B cell (primary cell): Measurements from ENCODE around the gene NTM. TPM values are rescaled to one million over a fixed set of nuclear protein-coding genes. Genes with fewer than 3 reads are reported as not detected.

ENCODE experiments used
- ATAC-seq: fragments of 200-7000 bp; cut with Tn5 transposase; one replicate; pipeline ENCODE4 v1.10.0; 2021; ENCODE audit warnings: low read depth, mild to moderate bottlenecking, moderate number of reproducible peaks, moderate library complexity
- CTCF ChIA-PET: fragments of 350-600 bp; sonication (Branson Sonifier 250); formaldehyde crosslinking; loops from one replicate; lab custom pipeline; 2021; ENCODE audit warnings: antibody characterized with exemption, inconsistent platforms; lab: Charles Lee
- POLR2A ChIA-PET: fragments of 350-600 bp; sonication (Branson Sonifier 250); formaldehyde crosslinking; loops from one replicate; lab custom pipeline; 2021; ENCODE audit warnings: antibody characterized with exemption; lab: Charles Lee
- DNase-seq: peaks from one replicate; pipeline ENCODE4 v3.0.0; 2013
- H2AFZ ChIP-seq: 2 replicates; pipeline ENCODE4 v1.6.1; 2012; ENCODE audit warnings: mild to moderate bottlenecking, low read depth, low read length; ENCODE audit not compliant: insufficient read depth, poor library complexity, severe bottlenecking
- H3K27ac ChIP-seq, 2 donors: 1 replicate in 1 of 2; 2 replicates in 1 of 2; pipeline ENCODE4 v1.5.1; 2012 to 2013; ENCODE audit warnings: low read length in 2 of 2, mild to moderate bottlenecking in 2 of 2, moderate library complexity in 1 of 2
- H3K27me3 ChIP-seq, 4 experiments: fragments of 200-600 bp in 1 of 4; sonication (generic) in 1 of 4; replicated peaks in 1 of 4; 1 replicate in 2 of 4; 2 replicates in 2 of 4; pipeline versions ENCODE4 v1.6.1 to v1.7.0; 2013 to 2016; ENCODE audit warnings: low read length in 3 of 4, mild to moderate bottlenecking in 2 of 4, mixed read lengths in 1 of 4, moderate library complexity in 1 of 4; ENCODE audit not compliant: insufficient read depth in 4 of 4, control insufficient read depth in 3 of 4; ENCODE audit errors: control extremely low read depth in 1 of 4
- H3K36me3 ChIP-seq, 2 experiments: replicated peaks in 1 of 2; 1 replicate in 1 of 2; 2 replicates in 1 of 2; pipeline versions ENCODE4 v1.6.1 to v1.7.1; 2013; ENCODE audit warnings: low read length in 1 of 2; ENCODE audit not compliant: insufficient read depth in 2 of 2, control insufficient read depth in 1 of 2; ENCODE audit errors: control extremely low read depth in 1 of 2, extremely low read depth in 1 of 2
- H3K4me1 ChIP-seq, 2 donors: fragments of 200-600 bp in 1 of 2; sonication (generic) in 1 of 2; 1 replicate in 1 of 2; 2 replicates in 1 of 2; pipeline versions ENCODE4 v1.5.1 to v1.6.1; 2013 to 2017; ENCODE audit warnings: low read length in 2 of 2; ENCODE audit not compliant: control insufficient read depth in 2 of 2, insufficient read depth in 2 of 2
- H3K4me2 ChIP-seq: replicated peaks from 2 replicates; pipeline ENCODE3; 2012; ENCODE audit warnings: mild to moderate bottlenecking, low read depth, low read length; ENCODE audit not compliant: poor library complexity, severe bottlenecking
- H3K4me3 ChIP-seq, 5 experiments: fragments of 200-600 bp in 1 of 5; sonication (generic) in 1 of 5; 1 replicate in 3 of 5; 2 replicates in 2 of 5; pipeline versions ENCODE4 v1.5.1 to v1.7.0; 2011 to 2016; ENCODE audit warnings: low read length in 4 of 5, mild to moderate bottlenecking in 4 of 5, low read depth in 2 of 5, control low read depth in 1 of 5, moderate library complexity in 1 of 5; ENCODE audit not compliant: insufficient read depth in 1 of 5; ENCODE audit errors: control extremely low read depth in 1 of 5, extremely low read depth in 1 of 5
- H3K79me2 ChIP-seq: fragments of 200-600 bp; sonication (generic); one replicate; pipeline ENCODE4 v1.6.0; 2016; ENCODE audit warnings: low read length; ENCODE audit not compliant: control insufficient read depth, insufficient read depth
- H3K9ac ChIP-seq: fragments of 200-600 bp; sonication (generic); 2 replicates; pipeline ENCODE4 v1.6.1; 2017; ENCODE audit warnings: mild to moderate bottlenecking, low read length, moderate library complexity
- H3K9me3 ChIP-seq, 3 donors: one replicate each; pipeline versions ENCODE4 v1.6.1 to v1.7.1; 2013; ENCODE audit warnings: low read length in 2 of 3; ENCODE audit not compliant: control insufficient read depth in 2 of 3, insufficient read depth in 1 of 3; ENCODE audit errors: control extremely low read depth in 1 of 3
- H4K20me1 ChIP-seq: 2 replicates; pipeline ENCODE4 v1.6.0; 2012; ENCODE audit warnings: mild to moderate bottlenecking, low read length; ENCODE audit not compliant: insufficient read depth, control insufficient read depth, poor library complexity, severe bottlenecking
- H3K27ac Mint-ChIP-seq: one replicate; pipeline ENCODE4 v1.8.0; 2021; ENCODE audit warnings: mixed read lengths
- H3K27me3 Mint-ChIP-seq: one replicate; pipeline ENCODE4 v1.8.0; 2021; ENCODE audit warnings: mixed read lengths
- H3K4me1 Mint-ChIP-seq: one replicate; pipeline ENCODE4 v1.8.0; 2021; ENCODE audit warnings: mixed read lengths
- H3K4me3 Mint-ChIP-seq: one replicate; pipeline ENCODE4 v1.8.0; 2021; ENCODE audit warnings: mixed read lengths
- H3K9me3 Mint-ChIP-seq: one replicate; pipeline ENCODE4 v1.8.0; 2022; ENCODE audit warnings: mixed read lengths; ENCODE audit not compliant: insufficient read depth
- CTCF ChIP-seq: fragments of 200-600 bp; IDR thresholded peaks from one replicate; pipeline ENCODE4 v1.8.0; 2022; ENCODE audit warnings: antibody characterized with exemption, mild to moderate bottlenecking
- EZH2 ChIP-seq: IDR thresholded peaks from 2 replicates; pipeline ENCODE4 v1.6.1; 2012; ENCODE audit warnings: borderline replicate concordance, low read depth, mild to moderate bottlenecking, moderate library complexity, low read length; ENCODE audit not compliant: insufficient read depth, poor library complexity, severe bottlenecking
- WGBS: methylation state at CpG from one replicate; pipeline ENCODE4 v1.1.5; 2013; ENCODE audit warnings: missing lambda C conversion rate; ENCODE audit not compliant: insufficient coverage; 5-methylcytosine and 5-hydroxymethylcytosine counted together
- intact Hi-C: fragments of 100-400 bp; cut with micrococcal nuclease; formaldehyde crosslinking; loops from one replicate; pipeline ENCODE4 v1.10.0; 2022
- polyA plus RNA-seq: library from polyadenylated mRNA; depleted of rRNA; stranded (reverse); fragments of >200 nt; gene quantifications from 2 replicates; pipeline ENCODE4 v1.2.3, GENCODE V29; 2012
- total RNA-seq, 2 donors: library from RNA; stranded (reverse); fragments of 120-200 nt in 1 of 2; gene quantifications; 1 replicate in 1 of 2; 2 replicates in 1 of 2; pipeline versions ENCODE4 v1.2.3 to v1.2.4, GENCODE V29; 2013 to 2022

NTM gene
- total and polyA plus RNA-seq, 2 donors (not counting 1 experiment from before 2014, with no cell fraction given): not detected

- Mint-ChIP-seq H3K4me1 (no peaks in the 10 kb centered on the region), H3K27ac (no peak overlapping the region), H3K27me3 (no peaks in the 10 kb centered on the region), H3K4me3 (no peak overlapping the region), H3K9me3 (no peaks in the 10 kb centered on the region)
- Histone ChIP-seq H4K20me1 (no peaks in the 10 kb centered on the region), H2AFZ (no peak overlapping the region), H3K4me1 (no peaks in the 10 kb centered on the region), H3K4me3 (no peak overlapping the region), H3K27ac (no peak overlapping the region), H3K4me2 (no peak overlapping the region), H3K36me3 (no peaks in the 10 kb centered on the region), H3K79me2 (no peaks in the 10 kb centered on the region), H3K9me3 (no peaks in the 10 kb centered on the region), H3K27me3 (no peaks in the 10 kb centered on the region), H3K9ac (no peak overlapping the region)
- intact Hi-C loops: no loop called here
- ChIA-PET POLR2A (no interaction called here), CTCF (no interaction called here)
- TF ChIP-seq CTCF (no peak), EZH2 (no peak)
- WGBS: 60% methylated on average over 2 of the region's 2 CpGs
- no peak for DNase-seq
- ATAC-seq: no peak
These were observed 116.7 kb downstream of the NTM start for GRCh38 chr11:131486937-131487635.

GRCh38 chr11:131488238-131488637 lies 117.8 kb downstream of the NTM start:
- Histone ChIP-seq H3K4me2 (no peak overlapping the region), H3K27me3 (no peaks in the 10 kb centered on the region), H3K9me3 (no peaks in the 10 kb centered on the region), H3K9ac (no peak overlapping the region), H3K4me1 (no peaks in the 10 kb centered on the region), H4K20me1 (no peaks in the 10 kb centered on the region), H2AFZ (no peak overlapping the region), H3K4me3 (no peak overlapping the region), H3K27ac (no peak overlapping the region), H3K36me3 (no peaks in the 10 kb centered on the region), H3K79me2 (no peaks in the 10 kb centered on the region)
- no peaks in the 10 kb centered on the region for H3K27me3 Mint-ChIP-seq
- ChIA-PET CTCF (no interaction called here), POLR2A (no interaction called here)
- DNase-seq: no peak
- H3K4me3 Mint-ChIP-seq: no peak overlapping the region
- no peak for TF ChIP-seq CTCF
- no peak for TF ChIP-seq EZH2
- no peaks in the 10 kb centered on the region for H3K9me3 Mint-ChIP-seq
- intact Hi-C loops: no loop called here
- 80% methylated on average over 2 of the region's 4 CpGs for WGBS
- H3K27ac Mint-ChIP-seq: no peak overlapping the region
- no peaks in the 10 kb centered on the region for H3K4me1 Mint-ChIP-seq
- ATAC-seq: no peak
